HG02938 (cell line): ENCODE results near the gene CTAGE9.
"Not testable (repeated sequence)": the region's sequence is repeated elsewhere in the genome, so short reads cannot be mapped to it uniquely, and the experiment has no call there.

Experiments used
- ATAC-seq: cut with Tn5 transposase; IDR thresholded peaks from one replicate; pipeline ENCODE4 v1.9.1; 2021; ENCODE audit warnings: mild to moderate bottlenecking, moderate library complexity; ENCODE audit not compliant: unreplicated experiment

Gene CTAGE9

DNA sequence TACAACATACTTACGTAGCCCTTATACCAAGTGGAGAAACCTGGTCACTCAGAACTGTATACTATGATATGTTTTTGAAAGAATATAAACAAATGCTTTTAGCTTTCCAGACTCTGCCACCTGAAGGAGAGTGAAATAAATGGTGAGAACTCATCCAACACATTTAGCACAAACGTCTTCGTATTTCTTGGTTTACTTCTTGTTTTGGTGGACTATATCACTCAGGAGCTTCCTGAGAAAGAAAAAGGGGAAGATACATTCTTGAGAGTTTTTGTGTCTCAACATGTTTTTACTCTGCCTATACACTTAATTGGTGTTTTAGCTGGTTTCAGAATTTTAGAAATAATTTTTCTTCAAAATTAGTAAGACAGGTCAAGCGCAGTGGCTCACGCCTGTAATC is 19.4 kb upstream of the CTAGE9 start:
- no peak for ATAC-seq

DNA sequence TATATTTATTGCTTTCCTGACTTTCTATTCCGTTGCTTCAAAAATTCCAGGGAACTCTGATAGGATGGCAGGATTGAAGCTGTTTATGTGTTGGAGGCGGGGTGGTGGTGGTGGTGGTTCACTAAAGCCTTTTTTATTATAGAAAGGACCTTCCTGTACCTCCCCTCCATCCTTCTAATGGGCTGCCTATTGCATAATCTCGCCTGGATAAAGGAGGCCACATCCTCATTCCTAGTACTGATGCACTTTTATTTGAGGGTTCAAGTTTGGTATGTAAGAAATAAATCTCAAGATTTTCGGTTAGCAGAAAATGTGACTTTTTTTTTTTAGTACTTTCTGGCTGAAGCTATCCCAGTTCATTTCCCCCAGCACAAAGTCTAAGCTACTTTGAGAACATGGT is 18.7 kb upstream of the CTAGE9 start:
- ATAC-seq: no peak

DNA sequence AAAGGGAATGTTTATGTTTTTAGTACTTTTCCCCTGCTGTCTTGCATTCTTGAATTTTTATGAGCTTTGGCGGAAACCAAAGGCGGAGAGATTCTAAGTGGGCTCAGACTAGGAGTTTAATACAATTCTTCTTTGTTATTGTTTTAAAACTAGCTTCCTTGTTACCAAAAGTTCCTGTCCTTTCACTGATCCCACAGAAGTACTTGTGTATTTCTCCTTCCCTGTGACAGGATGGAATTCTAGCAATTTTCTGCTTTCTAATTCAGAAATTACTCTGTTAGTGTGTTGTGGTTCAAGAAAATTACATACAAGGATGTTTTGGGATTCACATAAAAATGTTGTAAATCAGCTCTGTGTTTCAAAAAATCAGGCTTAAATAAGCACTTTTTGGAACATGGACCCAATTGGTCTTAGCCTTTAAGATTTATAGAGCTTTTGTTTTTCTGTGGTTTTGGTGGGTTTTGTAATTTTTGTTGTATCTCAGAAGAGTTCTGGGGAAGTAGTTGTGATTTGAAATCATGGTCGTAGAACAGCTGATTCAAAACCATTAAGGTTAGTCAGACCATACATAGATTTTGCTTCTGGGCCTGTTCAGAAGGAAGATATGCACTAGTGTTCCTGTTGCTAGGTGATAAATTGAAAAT is 17.6 kb upstream of the CTAGE9 start:
- ATAC-seq: no peak

DNA sequence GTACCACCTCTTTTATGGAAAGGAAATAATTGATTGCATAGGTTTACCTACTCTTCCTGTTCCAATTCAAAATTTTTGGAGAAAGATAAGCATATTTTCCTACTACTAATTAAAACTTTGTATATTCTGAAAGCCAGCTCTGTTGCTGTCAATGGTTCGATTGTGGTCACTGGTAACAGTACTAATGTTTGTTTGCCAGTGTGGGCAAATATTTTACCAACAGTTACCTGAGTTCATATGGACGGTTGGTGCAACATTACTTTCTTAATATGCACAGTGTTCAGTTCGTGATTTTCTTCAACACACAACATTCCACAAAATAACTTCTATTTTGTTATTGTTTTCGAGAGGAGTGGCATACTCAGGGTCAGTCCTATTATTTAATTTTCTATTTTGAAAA is 17.1 kb upstream of the CTAGE9 start:
- ATAC-seq: no peak

DNA sequence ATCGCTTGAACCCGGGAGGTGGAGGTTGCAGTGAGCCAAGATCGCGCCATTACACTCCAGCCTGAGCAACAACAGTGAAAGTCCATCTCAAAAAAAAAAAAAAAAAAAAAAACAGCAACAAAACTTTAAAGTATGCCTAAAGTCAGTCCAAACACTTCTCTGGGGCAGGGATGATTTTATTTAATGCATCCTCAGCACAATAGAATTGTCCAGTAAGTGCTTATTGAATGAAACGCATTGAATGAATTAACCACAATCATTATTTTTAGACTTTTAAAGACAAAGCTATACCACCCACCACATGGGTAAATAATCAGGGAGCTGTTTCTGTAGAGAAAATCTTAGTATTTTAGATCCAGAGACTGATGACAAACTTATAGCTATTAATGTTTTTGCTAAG is 16.6 kb upstream of the CTAGE9 start:
- ATAC-seq: no peak

- no peak for ATAC-seq
Measured at GRCh38 chr6:131724114-131724513, 13.3 kb upstream of the CTAGE9 start.

GRCh38 chr6:131721161-131721560 is 10.3 kb upstream of the CTAGE9 start:
- no peak for ATAC-seq

GRCh38 chr6:131717836-131718542 is 7.2 kb upstream of the CTAGE9 start:
- ATAC-seq: no peak

DNA sequence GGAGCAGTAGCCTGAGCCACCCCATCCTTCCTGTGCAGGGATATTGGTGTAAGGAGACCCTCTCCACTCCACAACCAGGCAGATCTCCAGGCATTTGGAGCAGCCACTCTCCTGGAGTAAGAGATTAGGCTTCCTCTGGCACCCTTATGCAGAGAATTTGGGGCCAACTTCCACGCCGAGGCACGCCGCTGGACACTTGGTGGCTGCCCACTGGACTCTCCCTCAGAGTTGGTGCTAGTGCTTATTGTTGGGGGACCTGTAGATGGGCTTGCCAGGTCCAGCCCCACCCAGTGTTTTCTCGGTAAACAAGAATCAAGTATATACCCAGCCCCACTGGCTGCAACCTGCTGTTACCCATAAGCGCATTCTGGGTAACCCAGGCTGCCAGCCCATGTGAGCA is 4.8 kb upstream of the CTAGE9 start:
- ATAC-seq: not testable (repeated sequence)

GRCh38 chr6:131703905-131704304 is 6.9 kb downstream of the CTAGE9 start:
- not testable (repeated sequence) for ATAC-seq

DNA sequence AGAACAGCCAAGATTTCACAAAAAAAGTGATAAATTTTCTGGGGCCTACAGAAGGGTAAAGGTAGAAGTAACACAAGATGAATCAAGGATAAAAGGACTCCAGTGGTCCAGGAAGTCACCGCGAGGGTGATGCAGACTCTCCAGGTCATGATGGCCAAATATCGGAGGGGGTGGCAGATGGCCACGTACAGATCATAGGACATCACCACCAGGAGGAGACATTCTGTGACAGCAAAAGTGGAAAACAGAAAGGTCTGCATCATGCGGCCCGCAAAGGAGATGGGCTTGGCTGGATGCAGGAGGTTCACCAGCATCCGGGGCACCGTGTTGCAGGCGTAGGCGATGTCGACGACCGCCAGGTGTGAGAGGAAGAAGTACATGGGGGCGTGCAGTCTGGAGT is 10.0 kb downstream of the CTAGE9 start:
- not testable (repeated sequence) for ATAC-seq

GRCh38 chr6:131696956-131697355 is 13.9 kb downstream of the CTAGE9 start:
- no peak for ATAC-seq

GRCh38 chr6:131694832-131695426 is 15.9 kb downstream of the CTAGE9 start:
- peak; percentile 89 for ATAC-seq

DNA sequence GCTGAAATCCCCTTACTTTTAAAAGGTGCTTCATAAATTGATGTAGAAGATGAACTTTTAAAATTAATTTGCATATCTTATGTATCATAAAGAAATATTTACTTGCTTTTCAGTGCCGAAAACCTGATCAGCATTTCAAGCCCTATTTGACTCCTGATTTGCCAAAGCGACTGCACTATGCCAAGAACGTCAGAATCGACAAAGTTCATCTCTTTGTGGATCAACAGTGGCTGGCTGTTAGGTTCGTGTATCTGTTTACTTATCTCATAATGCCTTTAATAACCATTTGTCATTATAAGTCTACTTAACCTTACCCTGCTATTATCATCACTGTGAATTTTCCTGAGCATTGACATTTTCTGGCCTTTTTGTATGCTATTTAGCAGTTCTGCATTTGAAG is 17.4 kb downstream of the CTAGE9 start:
- no peak for ATAC-seq

DNA sequence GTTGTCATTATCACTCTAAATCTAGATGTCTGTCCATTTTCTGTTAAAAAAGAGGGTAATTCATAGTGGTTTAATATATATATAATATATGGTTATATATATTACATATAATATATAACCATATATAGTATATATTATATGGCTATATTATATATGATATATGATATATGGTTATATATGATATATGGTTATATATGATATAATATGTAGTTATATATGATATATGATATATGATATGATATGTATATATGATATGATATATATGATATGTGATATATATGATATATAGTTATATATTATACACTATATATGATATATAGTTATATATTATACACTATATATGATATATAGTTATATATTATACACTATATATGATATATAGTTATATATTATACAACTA is 18.2 kb downstream of the CTAGE9 start:
- no peak for ATAC-seq

GRCh38 chr6:131692031-131692430 is 18.8 kb downstream of the CTAGE9 start:
- ATAC-seq: no peak

DNA sequence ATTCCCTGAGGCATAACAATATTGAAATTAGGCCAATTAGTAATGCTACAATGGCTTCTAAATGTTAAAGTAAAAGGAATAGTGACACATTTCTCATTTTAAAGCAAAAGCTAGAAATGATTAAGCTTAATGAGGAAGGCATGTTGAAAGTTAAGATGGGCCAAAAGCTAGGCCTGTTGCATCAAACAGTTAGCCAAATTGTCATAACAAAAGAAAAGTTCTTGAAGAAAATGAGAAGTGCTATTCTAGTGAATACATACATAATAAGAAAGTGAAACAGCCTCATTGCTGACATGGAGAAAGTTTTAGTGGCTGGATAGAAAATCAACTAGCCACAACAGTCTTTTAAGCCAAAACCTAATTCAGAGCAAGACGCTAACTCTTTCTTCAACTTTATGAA is 22.5 kb downstream of the CTAGE9 start:
- peak; percentile 79 for ATAC-seq

- no peak for ATAC-seq
Measured at GRCh38 chr6:131687022-131687421, 23.8 kb downstream of the CTAGE9 start.

DNA sequence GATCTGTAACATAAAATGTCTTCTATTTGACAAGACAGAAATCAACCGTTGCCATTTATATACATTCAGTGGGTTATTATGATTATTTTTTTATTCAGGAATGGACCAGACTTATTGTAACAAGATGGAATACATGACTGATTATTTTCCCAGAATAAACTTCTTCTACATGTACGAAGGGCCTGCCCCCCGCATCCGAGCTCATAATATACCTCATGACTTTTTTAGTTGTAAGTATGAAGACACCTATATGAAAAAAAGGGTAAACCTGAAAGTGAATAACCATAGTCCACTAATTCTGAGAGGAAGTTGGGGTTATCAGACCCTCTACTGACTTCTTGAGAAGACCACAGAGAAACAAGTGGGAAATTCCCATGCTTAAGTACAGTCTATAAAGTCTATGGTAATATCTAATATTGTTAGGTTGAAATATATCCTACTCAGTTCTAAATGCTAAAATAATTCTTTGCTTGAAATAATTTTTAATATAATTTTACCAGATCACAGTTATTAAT is 25.5 kb downstream of the CTAGE9 start:
- ATAC-seq: peak; percentile 61

- peak; percentile 67 for ATAC-seq
Measured at GRCh38 chr6:131683479-131683878, 27.3 kb downstream of the CTAGE9 start.

DNA sequence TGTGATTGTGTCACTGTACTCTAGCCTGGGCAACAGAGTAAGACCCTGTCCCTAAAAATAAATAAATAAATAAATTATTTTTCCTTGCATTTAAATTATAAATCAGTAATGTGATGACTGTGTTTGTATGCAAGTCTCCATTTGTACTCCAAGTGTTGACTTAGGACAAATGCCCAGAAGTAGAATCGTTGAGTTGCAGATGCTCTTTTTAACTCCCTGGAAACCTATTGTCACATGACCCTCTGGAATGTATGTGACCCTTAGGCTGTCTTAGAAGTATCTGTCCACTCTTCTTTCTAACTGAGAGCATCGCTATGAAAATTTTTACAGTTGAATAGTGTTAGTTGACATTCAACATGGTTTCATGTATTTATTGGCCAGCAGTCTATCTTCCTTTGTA is 28.4 kb downstream of the CTAGE9 start:
- no peak for ATAC-seq

DNA sequence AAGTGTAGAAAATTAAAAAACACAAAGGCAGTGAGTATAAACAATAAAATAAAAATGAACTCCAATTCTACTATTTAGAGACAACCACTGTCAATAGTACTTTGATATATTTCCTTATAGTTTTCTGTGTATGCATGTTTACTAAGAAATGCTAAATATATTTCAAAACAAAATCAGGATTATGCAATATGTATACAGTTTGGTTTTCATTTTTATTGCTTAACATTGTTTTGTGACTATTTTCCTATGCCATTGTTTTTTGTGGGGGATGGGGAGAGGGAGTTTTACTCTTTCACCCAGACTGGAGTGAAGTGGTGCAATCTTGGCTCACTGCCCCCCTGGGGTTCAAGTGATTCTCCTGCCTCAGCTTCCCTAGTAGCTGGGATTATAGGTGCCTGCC is 29.2 kb downstream of the CTAGE9 start:
- ATAC-seq: no peak
